GM12873 (cell line): ENCODE results near the gene IMPA2.

Experiments
- TF ChIP-seq, protein P1 (sequence below): IDR thresholded peaks from 2 replicates; pipeline ENCODE4 v1.5.1; 2012; ENCODE audit warnings: low read depth, mild to moderate bottlenecking, moderate library complexity, low read length, control low read depth; ENCODE audit not compliant: insufficient read depth; ENCODE audit errors: missing control alignments

Gene IMPA2

GRCh38 chr18:12064086-12064763 is 82.9 kb downstream of the IMPA2 start:
- TF ChIP-seq, protein P1, sequence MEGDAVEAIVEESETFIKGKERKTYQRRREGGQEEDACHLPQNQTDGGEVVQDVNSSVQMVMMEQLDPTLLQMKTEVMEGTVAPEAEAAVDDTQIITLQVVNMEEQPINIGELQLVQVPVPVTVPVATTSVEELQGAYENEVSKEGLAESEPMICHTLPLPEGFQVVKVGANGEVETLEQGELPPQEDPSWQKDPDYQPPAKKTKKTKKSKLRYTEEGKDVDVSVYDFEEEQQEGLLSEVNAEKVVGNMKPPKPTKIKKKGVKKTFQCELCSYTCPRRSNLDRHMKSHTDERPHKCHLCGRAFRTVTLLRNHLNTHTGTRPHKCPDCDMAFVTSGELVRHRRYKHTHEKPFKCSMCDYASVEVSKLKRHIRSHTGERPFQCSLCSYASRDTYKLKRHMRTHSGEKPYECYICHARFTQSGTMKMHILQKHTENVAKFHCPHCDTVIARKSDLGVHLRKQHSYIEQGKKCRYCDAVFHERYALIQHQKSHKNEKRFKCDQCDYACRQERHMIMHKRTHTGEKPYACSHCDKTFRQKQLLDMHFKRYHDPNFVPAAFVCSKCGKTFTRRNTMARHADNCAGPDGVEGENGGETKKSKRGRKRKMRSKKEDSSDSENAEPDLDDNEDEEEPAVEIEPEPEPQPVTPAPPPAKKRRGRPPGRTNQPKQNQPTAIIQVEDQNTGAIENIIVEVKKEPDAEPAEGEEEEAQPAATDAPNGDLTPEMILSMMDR: no peak

DNA sequence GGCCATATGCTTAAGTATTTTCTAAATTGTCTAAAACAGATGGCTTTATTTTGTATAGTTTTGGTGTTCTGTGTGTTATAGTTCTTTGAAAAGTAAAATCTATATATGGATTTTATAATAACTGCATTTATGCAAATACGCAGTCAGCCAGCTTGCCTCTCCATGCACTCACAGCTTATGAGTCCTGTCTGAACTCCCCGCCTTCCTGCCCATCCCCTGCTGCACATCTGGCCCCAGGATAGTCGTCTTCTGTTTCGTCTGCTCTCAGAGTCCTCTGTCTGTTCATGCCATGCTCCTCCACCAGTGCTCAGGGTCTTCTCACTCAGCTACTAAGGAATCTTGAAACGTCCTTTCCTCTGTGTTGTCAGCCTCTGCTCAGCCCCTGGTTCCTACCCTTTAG is 84.1 kb downstream of the IMPA2 start:
- TF ChIP-seq, protein P1: no peak

GRCh38 chr18:12066910-12067511 is 85.7 kb downstream of the IMPA2 start:
- TF ChIP-seq, protein P1: no peak

DNA sequence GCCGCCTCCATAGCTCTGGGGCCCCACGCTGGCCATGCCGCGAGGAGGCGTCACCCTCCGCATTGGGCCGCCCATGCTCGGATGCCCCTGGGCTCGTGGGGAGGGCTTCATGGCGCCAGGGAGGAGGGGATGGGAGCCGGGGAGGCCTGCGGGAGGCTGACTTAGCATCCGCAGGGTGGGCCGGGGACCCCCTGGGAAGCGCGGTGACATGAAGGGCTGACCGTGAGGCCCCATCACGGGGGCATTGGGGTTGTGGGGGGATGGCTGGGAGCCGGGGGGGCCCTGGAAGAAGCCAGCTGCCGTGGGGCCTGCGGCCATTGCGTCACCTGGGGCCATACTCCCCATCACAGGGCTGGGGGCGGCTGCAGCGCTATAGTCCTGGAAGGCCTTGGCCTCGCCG is 86.4 kb downstream of the IMPA2 start:
- TF ChIP-seq, protein P1: no peak

DNA sequence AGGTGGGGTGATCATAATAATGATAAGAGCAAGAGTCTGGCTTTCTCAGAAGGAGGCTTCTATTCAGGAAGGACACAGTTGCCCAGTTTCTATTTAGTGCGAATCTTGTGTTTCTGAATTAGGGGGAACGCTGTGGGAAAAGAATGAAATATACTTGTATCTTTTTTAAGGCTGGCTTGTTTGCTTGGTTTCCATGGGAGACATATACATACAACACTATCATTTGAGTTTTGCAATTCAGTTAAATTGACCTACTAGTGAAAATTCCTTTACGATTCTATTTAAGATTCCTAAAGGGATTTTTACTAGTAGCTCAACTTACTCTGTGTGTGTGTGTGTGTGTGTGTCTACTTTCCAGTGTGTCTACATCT is 87.6 kb downstream of the IMPA2 start:
- TF ChIP-seq, protein P1: no peak

DNA sequence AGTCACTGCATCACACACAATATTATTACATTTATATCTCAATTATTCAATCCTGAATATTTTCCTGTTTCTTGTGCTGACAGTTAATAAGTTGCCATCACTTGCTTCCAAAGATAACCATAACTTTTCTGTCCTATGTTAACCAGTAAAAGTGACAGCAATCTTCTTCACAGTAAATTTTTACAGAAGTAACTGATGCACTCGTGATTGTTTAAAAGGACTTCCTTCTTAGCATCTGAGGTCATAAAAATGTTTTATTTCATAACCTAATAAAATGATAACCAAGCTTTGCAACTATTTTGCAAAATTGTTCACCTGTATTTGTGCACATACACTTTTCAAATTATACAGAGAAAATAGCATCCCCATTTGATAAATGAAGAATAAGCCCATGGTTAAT is 91.7 kb downstream of the IMPA2 start:
- TF ChIP-seq, protein P1: no peak

GRCh38 chr18:12074736-12075135 is 93.4 kb downstream of the IMPA2 start:
- TF ChIP-seq, protein P1: no peak
